HepG2 (cell line): ENCODE data around the gene GABRR3. TPM values are rescaled to one million over a fixed set of nuclear protein-coding genes. Genes with fewer than 3 reads are reported as not detected.

Experiments
- ATAC-seq: fragments of 200-7000 bp; cut with Tn5 transposase; 3 replicates; pipeline ENCODE4 v1.9.1; 2020; ENCODE audit warnings: mild to moderate bottlenecking, moderate library complexity
- BruUV-seq: library from RNA; stranded (reverse); fragments of 400-500 nt; replicated peaks from 2 replicates; lab custom pipeline; 2021; lab: Mats Ljungman, UMichigan
- CTCF ChIA-PET: fragments of 300-600 bp; formaldehyde crosslinking; extraction: SDS; loops from one replicate; lab custom pipeline; 2021; ENCODE audit warnings: low total read pairs, inconsistent platforms, low intra/inter-chr PET ratio; lab: Yijun Ruan, JAX
- POLR2A ChIA-PET: fragments of 350-600 bp; sonication (Branson Sonifier 250); formaldehyde crosslinking; loops from one replicate; lab custom pipeline; 2020; ENCODE audit warnings: antibody characterized with exemption, inconsistent platforms; lab: Yijun Ruan, JAX
- DNase-seq: peaks from one replicate; pipeline ENCODE4 v3.0.0-alpha.2; 2015; ENCODE audit warnings: low spot score
- FAIRE-seq: peaks from 3 replicates; lab custom pipeline; 2011; peaks lifted over from hg19 to GRCh38; lab: Jason Lieb, UNC
- H2AFZ ChIP-seq: one replicate; pipeline ENCODE4 v1.6.1; 2011; ENCODE audit warnings: low read length, inconsistent platforms
- H3K27ac ChIP-seq: fragments of 300-600 bp; 3 replicates; pipeline ENCODE4 v1.8.0; 2011; ENCODE audit warnings: mixed run types, mild to moderate bottlenecking, mixed read lengths, low read length, inconsistent platforms; ENCODE audit not compliant: insufficient read depth; ENCODE audit errors: extremely low read length
- H3K27me3 ChIP-seq, 2 experiments: fragments of 200-600 bp in 1 of 2; 2 replicates in 1 of 2; 3 replicates in 1 of 2; pipeline versions ENCODE4 v1.6.0 to v1.8.0; 2011; ENCODE audit warnings: low read length in 2 of 2, mild to moderate bottlenecking in 2 of 2, moderate library complexity in 2 of 2, inconsistent platforms in 1 of 2; ENCODE audit not compliant: insufficient read depth in 2 of 2, control insufficient read depth in 1 of 2
- H3K36me3 ChIP-seq, 2 experiments: fragments of 200-600 bp in 1 of 2; replicated peaks in 1 of 2; 2 replicates in 1 of 2; 3 replicates in 1 of 2; pipeline versions ENCODE4 v1.5.1 to v1.8.0; 2011; ENCODE audit warnings: low read length in 2 of 2, inconsistent platforms in 1 of 2; ENCODE audit not compliant: insufficient read depth in 2 of 2, control insufficient read depth in 1 of 2
- H3K4me1 ChIP-seq: 2 replicates; pipeline ENCODE4 v1.5.1; 2012; ENCODE audit warnings: low read length, inconsistent platforms; ENCODE audit not compliant: insufficient read depth
- H3K4me2 ChIP-seq: 2 replicates; pipeline ENCODE4 v1.6.0; 2011; ENCODE audit warnings: low read depth, low read length, inconsistent platforms
- H3K4me3 ChIP-seq, 3 experiments: fragments of 200-600 bp in 1 of 3; sonication (generic), shearing (Covaris generic) in 1 of 3; replicated peaks in 1 of 3; 2 replicates each; pipeline ENCODE4 v1.5.1; 2011 to 2016; ENCODE audit warnings: low read length in 3 of 3, inconsistent platforms in 2 of 3, low read depth in 2 of 3, mild to moderate bottlenecking in 2 of 3, control low read depth in 1 of 3, mixed read lengths in 1 of 3; ENCODE audit not compliant: insufficient read depth in 1 of 3
- H3K79me2 ChIP-seq: one replicate; pipeline ENCODE4 v1.6.1; 2011; ENCODE audit warnings: low read length, inconsistent platforms; ENCODE audit not compliant: insufficient read depth
- H3K9ac ChIP-seq: 2 replicates; pipeline ENCODE4 v1.6.0; 2011; ENCODE audit warnings: mild to moderate bottlenecking, low read depth, low read length, inconsistent platforms; ENCODE audit not compliant: insufficient read depth
- H3K9me3 ChIP-seq: 2 replicates; pipeline ENCODE4 v1.5.1; 2012; ENCODE audit warnings: mild to moderate bottlenecking, low read length
- H4K20me1 ChIP-seq: 2 replicates; pipeline ENCODE4 v1.6.0; 2011; ENCODE audit warnings: inconsistent platforms, mild to moderate bottlenecking, low read length, moderate library complexity; ENCODE audit not compliant: insufficient read depth
- CHD4 ChIP-seq: fragments of 200-600 bp; sonication (generic); IDR thresholded peaks from 2 replicates; pipeline ENCODE4 v1.7.0; 2017; ENCODE audit warnings: mild to moderate bottlenecking, low read length, borderline replicate concordance
- GMEB2 ChIP-seq: IDR thresholded peaks from 2 replicates; pipeline ENCODE4 v1.6.1; 2016; ENCODE audit warnings: missing biosample characterization, missing genetic modification reagents, low read depth
- JUND ChIP-seq: sonication (generic); formaldehyde crosslinking; IDR thresholded peaks from 2 replicates; pipeline ENCODE4 v1.8.0; 2022; ENCODE audit warnings: mild to moderate bottlenecking, missing genetic modification reagents
- KAT8 ChIP-seq: IDR thresholded peaks from 2 replicates; pipeline ENCODE4 v1.6.1; 2016; ENCODE audit warnings: missing genetic modification reagents, missing compliant biosample characterization
- NCOA2 ChIP-seq: sonication (generic); formaldehyde crosslinking; IDR thresholded peaks from 2 replicates; pipeline ENCODE4 v1.8.0; 2022; ENCODE audit warnings: inconsistent platforms
- NFIB ChIP-seq: sonication (generic); formaldehyde crosslinking; IDR thresholded peaks from 2 replicates; pipeline ENCODE4 v1.9.0; 2021; ENCODE audit warnings: missing genetic modification reagents, mild to moderate bottlenecking, borderline replicate concordance
- RBAK ChIP-seq: sonication (generic); formaldehyde crosslinking; IDR thresholded peaks from 2 replicates; pipeline ENCODE4 v1.5.1; 2020; ENCODE audit warnings: mild to moderate bottlenecking, missing genetic modification reagents
- REXO4 ChIP-seq: sonication (generic); formaldehyde crosslinking; IDR thresholded peaks from 2 replicates; pipeline ENCODE4 v1.8.0; 2022; ENCODE audit warnings: missing genetic modification reagents, mild to moderate bottlenecking, borderline replicate concordance
- THRA ChIP-seq: sonication (generic); formaldehyde crosslinking; IDR thresholded peaks from 2 replicates; pipeline ENCODE4 v1.4.0; 2020; ENCODE audit warnings: missing genetic modification reagents, borderline replicate concordance
- ZBTB14 ChIP-seq: sonication (generic); formaldehyde crosslinking; IDR thresholded peaks from 2 replicates; pipeline ENCODE4 v1.4.0; 2020; ENCODE audit warnings: missing genetic modification reagents
- ZBTB25 ChIP-seq: IDR thresholded peaks from 2 replicates; pipeline ENCODE4 v1.6.1; 2018; ENCODE audit warnings: missing genetic modification reagents
- ZNF224 ChIP-seq: sonication (generic); formaldehyde crosslinking; IDR thresholded peaks from 2 replicates; pipeline ENCODE4 v1.5.0; 2020; ENCODE audit warnings: mild to moderate bottlenecking, missing genetic modification reagents
- ZNF451 ChIP-seq: sonication (generic); formaldehyde crosslinking; IDR thresholded peaks from 2 replicates; pipeline ENCODE4 v1.5.0; 2020; ENCODE audit warnings: mild to moderate bottlenecking, missing genetic modification reagents
- ZNF546 ChIP-seq: sonication (generic); formaldehyde crosslinking; conservative IDR thresholded peaks from 2 replicates; pipeline ENCODE4 v1.8.1; 2023; ENCODE audit warnings: mild to moderate bottlenecking, missing genetic modification reagents
- ZNF672 ChIP-seq: sonication (generic); formaldehyde crosslinking; IDR thresholded peaks from 2 replicates; pipeline ENCODE4 v1.8.1; 2022; ENCODE audit warnings: missing genetic modification reagents
- WGBS: methylation state at CpG from one replicate; pipeline ENCODE4 v1.1.6; 2017; ENCODE audit warnings: low lambda C conversion rate; 5-methylcytosine and 5-hydroxymethylcytosine counted together
- in situ Hi-C: cut with HindIII; loops from 2 replicates; pipeline ENCODE4 v1.10.0; 2017; ENCODE audit warnings: low pct_unique_long_range_greater_than_20kb; ENCODE audit not compliant: extremely low pct_ligation_motif_present
- intact Hi-C: fragments of 100-400 bp; cut with micrococcal nuclease; formaldehyde crosslinking; loops from one replicate; pipeline ENCODE4 v1.10.0; 2022; ENCODE audit not compliant: unreplicated experiment
- polyA plus RNA-seq, 8 experiments: library from polyadenylated mRNA; depleted of rRNA in 3 of 8; stranded (reverse) in 7 of 8; unstranded in 1 of 8; fragments of >200 nt; fragmentation: Illumina TruSeq in 4 of 8; extraction: Trizol in 4 of 8; gene quantifications; 2 replicates each; pipeline versions ENCODE4 v1.2.1 to v1.2.3, GENCODE V29; 2011 to 2016; ENCODE audit warnings: low read depth in 4 of 8, missing spikeins in 1 of 8, mixed read lengths in 1 of 8; ENCODE audit not compliant: insufficient read depth in 1 of 8
- total RNA-seq, 5 experiments: library from RNA; depleted of rRNA; stranded (reverse); fragments of >200 nt; fragmentation: Illumina TruSeq; extraction: Trizol; gene quantifications; 2 replicates each; pipeline ENCODE4 v1.2.3, GENCODE V29; 2016; ENCODE audit warnings: low read depth in 1 of 5

GABRR3 gene
- total and polyA plus RNA-seq, 2 of the 13 experiments (the other 11 are each of a cell fraction or from before 2014, with no cell fraction given): 0.42 to 0.83 TPM

- no peak overlapping the region for H3K4me3 ChIP-seq
- no peaks in the 10 kb centered on the region; a peak in 1 of 5 replicates for H3K27me3 ChIP-seq
- H4K20me1 ChIP-seq: no peaks in the 10 kb centered on the region
- no peak overlapping the region for H3K27ac ChIP-seq
- H2AFZ ChIP-seq: no peak overlapping the region
- no peaks in the 10 kb centered on the region for H3K79me2 ChIP-seq
- intact Hi-C loops: no loop called here
- in situ Hi-C loops: no loop called here
- no peak overlapping the region for H3K4me2 ChIP-seq
- no peaks in the 10 kb centered on the region for H3K36me3 ChIP-seq
- ATAC-seq (no peak), DNase-seq (no peak), FAIRE-seq (no peak)
- WGBS: 3% methylated on average over 1 of the region's 1 CpG
- BruUV-seq: no TSS peak
- H3K9me3 ChIP-seq: no peaks in the 10 kb centered on the region
- no peaks in the 10 kb centered on the region for H3K4me1 ChIP-seq
- no peak overlapping the region for H3K9ac ChIP-seq
- ChIA-PET POLR2A (no interaction called here), CTCF (no interaction called here)
- TF ChIP-seq THRA (CRISPR knock-in tag): no peak
- TF ChIP-seq CHD4: no peak
- no peak for TF ChIP-seq ZBTB25 (CRISPR knock-in tag)
- no peak for TF ChIP-seq NFIB (CRISPR knock-in tag)
- TF ChIP-seq ZNF451: no peak
Measured at GRCh38 chr3:98073486-98073885, 38.4 kb upstream of the GABRR3 start.

GRCh38 chr3:98070840-98071239 lies 35.7 kb upstream of the GABRR3 start:
- ATAC-seq (no peak), DNase-seq (no peak), FAIRE-seq (no peak)
- Histone ChIP-seq H2AFZ (no peak overlapping the region), H3K27ac (no peak overlapping the region), H3K4me2 (no peak overlapping the region), H3K4me1 (no peaks in the 10 kb centered on the region), H4K20me1 (no peaks in the 10 kb centered on the region), H3K27me3 (no peaks in the 10 kb centered on the region), H3K36me3 (no peaks in the 10 kb centered on the region), H3K79me2 (no peaks in the 10 kb centered on the region), H3K9ac (no peak overlapping the region), H3K4me3 (no peak overlapping the region), H3K9me3 (no peaks in the 10 kb centered on the region)
- ChIA-PET POLR2A (no interaction called here), CTCF (no interaction called here)
- intact Hi-C loops (no loop called here), in situ Hi-C loops (no loop called here)
- no TSS peak for BruUV-seq
- 0% methylated on average over 2 of the region's 2 CpGs for WGBS
- TF ChIP-seq NCOA2 (CRISPR knock-in tag) (no peak), ZNF224 (CRISPR knock-in tag) (no peak), REXO4 (CRISPR knock-in tag) (no peak), ZBTB14 (no peak), ZNF546 (CRISPR knock-in tag) (no peak), GMEB2 (CRISPR knock-in tag) (no peak), KAT8 (CRISPR knock-in tag) (no peak), ZNF672 (no peak), JUND (CRISPR knock-in tag) (no peak), RBAK (CRISPR knock-in tag) (no peak)
